NCI-H1417 (cell line): ENCODE data around the gene KDM2B.
"Not testable (repeated sequence)": the region's sequence is repeated elsewhere in the genome, so short reads cannot be mapped to it uniquely, and the experiment has no call there.

Experiments used
- DNase-seq, 3 experiments: peaks; one replicate each; lab custom pipeline; 2025; lab: John Stamatoyannopoulos, UW

Gene KDM2B

DNA sequence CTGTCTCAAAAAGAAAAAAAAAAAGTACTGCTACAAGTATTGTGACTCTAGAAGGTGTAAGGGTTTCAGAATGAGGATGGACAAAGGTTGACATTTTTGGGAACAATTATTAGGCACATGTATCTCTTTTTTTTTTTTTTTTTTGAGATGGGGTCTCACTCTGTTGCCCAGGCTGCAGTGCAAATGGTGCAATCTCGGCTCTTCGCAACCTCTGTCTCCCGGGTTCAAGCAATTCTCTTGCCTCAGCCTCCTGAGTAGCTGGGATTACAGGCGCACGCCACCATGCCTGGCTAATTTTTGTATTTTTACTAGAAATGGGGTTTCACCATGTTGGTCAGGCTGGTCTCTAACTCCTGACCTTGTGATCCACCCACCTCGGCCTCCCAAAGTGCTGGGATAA, 195.9 kb downstream of the KDM2B start:
- DNase-seq: not testable (repeated sequence)

DNA sequence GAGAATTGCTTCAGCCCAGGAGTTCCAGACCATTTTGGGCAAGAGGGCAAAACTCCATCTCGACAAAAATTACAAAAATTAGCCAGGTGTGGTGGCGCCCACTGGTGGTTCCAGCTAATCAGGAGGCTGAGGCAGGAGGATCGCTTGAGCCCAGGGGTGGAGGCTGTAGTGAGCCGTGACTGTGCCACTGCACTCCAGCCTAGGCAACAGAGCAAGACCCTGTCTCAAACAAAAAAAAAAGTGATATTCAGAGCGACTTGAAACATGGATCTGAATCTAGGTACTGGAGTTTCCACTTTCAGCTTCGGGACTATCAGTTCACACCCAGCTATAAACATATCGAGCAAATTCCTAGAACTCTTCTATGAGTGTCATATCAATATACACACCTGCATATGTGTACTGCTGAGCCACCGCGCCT, 197.2 kb downstream of the KDM2B start:
- no peak for DNase-seq

DNA sequence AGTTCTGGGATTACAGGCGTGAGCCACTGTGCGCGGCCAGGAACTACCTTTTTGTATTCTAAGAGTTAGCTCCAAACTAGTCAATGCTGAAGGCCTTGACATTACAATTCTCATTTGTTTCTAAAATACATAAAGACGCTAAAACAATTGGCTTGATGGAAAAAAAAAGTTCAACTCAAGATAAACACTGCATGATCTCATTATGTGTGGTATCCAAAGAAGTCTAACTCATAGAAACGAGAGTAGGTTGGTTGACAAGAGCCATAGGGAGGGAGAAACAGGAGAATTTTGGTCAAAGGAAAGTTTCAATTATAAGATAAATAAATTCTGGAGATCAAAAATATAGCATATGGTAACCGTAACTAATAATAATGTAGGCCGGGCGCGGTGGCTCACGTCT, 200.9 kb downstream of the KDM2B start:
- DNase-seq: no peak
